ENCODE results near the gene CFAP100. TPM values are rescaled to one million over a fixed set of nuclear protein-coding genes. Genes with fewer than 3 reads are reported as not detected.

The CFAP100 gene
- total RNA-seq, 4 donors from 2014 or later = not detected

DNA sequence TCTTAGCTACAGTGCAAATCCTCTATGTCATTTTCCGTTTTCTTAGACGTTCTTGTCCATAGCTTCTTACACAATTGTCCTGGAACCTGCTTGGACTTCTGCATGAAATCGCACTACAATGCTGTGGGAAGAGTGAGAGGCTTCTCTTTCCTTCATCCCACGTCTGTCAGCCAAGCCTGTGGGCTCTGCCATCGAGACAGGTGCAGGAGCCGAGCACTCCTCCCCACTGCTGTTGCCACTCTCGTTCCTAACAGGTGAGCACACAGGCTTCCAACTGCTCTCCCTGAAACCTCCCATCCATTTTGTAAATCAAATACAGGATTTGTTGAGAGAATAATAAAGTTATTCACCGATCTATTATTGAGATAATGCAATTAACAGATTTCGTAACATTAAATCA, 57.5 kb downstream of the CFAP100 start:
- peaks cover 10 to 96% (median 36%) of the 10 kb centered on the region in 3 donors for H3K36me3 ChIP-seq

DNA sequence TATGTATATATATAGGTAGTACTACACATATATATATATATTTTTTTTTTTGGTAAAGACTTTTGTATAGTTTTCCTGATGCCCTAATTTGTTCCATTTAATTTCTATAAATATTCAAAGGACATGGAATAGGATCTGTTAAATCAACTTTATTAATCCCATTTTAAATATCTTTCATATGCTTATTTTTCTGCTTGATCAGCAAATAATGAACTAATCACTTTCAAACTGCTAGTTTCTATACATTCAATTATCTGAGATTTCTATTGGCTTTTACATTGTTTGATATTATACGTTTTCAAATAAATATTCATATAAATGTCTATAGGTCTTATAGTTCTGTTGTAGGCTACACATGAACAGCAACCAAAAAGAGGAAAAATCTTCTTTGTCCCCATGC, 59.3 kb downstream of the CFAP100 start:
- no peak for DNase-seq

More for the DNA sequence above, 57.5 kb downstream of the CFAP100 start:
- 87 to 90% methylated on average over 8 to 9 of the region's 9 CpGs for WGBS, 2 donors
- intact Hi-C loops (cut with DNase I) = no loop called here
- Histone ChIP-seq H3K27ac (no peak overlapping the region), H3K4me3 (no peak overlapping the region), H3K27me3 (no peaks in the 10 kb centered on the region), H3K4me1 (peaks cover 0 to 8% (median 0%) of the 10 kb centered on the region in 3 donors), H3K9me3 (no peaks in the 10 kb centered on the region)
- no peak for DNase-seq
- TF ChIP-seq, protein P1, sequence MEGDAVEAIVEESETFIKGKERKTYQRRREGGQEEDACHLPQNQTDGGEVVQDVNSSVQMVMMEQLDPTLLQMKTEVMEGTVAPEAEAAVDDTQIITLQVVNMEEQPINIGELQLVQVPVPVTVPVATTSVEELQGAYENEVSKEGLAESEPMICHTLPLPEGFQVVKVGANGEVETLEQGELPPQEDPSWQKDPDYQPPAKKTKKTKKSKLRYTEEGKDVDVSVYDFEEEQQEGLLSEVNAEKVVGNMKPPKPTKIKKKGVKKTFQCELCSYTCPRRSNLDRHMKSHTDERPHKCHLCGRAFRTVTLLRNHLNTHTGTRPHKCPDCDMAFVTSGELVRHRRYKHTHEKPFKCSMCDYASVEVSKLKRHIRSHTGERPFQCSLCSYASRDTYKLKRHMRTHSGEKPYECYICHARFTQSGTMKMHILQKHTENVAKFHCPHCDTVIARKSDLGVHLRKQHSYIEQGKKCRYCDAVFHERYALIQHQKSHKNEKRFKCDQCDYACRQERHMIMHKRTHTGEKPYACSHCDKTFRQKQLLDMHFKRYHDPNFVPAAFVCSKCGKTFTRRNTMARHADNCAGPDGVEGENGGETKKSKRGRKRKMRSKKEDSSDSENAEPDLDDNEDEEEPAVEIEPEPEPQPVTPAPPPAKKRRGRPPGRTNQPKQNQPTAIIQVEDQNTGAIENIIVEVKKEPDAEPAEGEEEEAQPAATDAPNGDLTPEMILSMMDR (IDR thresholded peaks at IDR 0.05) = no peak
- no peak for TF ChIP-seq POLR2A (IDR thresholded peaks at IDR 0.05)

DNA sequence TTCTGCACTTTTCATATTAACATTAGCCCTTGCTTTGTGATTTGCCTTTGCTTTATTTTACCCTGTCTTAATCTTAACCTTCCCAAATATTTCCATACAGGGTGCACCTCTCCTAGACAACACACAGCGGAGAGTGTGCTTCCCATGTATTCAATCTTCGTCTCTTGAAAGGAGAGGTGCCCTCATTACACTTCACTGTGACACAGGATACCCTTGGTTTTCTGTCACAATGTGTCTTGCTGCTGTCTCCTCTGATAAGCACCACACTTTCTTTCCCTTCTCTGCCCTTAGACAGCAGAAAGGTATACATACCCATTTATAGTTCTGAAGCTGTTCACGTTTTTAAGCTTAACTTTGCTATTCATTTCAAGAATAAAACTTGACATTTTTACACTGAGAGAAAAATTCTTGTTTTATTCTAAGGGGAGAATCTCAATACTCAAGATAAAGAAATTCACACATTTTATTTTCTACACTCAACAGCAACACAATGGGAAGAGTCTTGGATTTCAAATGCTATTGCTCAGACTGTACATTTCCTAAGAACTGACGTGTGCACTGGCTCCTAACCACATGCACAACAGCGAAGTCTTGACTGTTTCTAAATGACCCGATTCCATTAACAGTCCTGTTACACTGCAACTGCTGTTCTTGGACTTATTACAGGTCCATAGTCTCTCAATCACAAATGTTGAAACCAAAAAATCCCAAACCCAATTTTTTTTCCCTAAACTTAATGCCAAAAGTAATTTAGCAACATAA, 59.9 kb downstream of the CFAP100 start:
- Histone ChIP-seq H3K36me3 (peaks cover 13 to 100% (median 35%) of the 10 kb centered on the region in 3 donors), H3K27ac (no peak overlapping the region), H3K4me3 (no peak overlapping the region), H3K9me3 (no peaks in the 10 kb centered on the region), H3K4me1 (peaks cover 0 to 4% (median 0%) of the 10 kb centered on the region in 3 donors), H3K27me3 (no peaks in the 10 kb centered on the region)
- intact Hi-C loops (cut with DNase I) = no loop called here
- no peak for TF ChIP-seq POLR2A (IDR thresholded peaks at IDR 0.05)
- TF ChIP-seq, protein P1 (IDR thresholded peaks at IDR 0.05) = no peak
- DNase-seq = no peak
- 85 to 92% methylated on average over 6 of the region's 6 CpGs for WGBS, 2 donors

More for the DNA sequence above, 59.3 kb downstream of the CFAP100 start:
- Histone ChIP-seq H3K27ac (no peak overlapping the region), H3K27me3 (no peaks in the 10 kb centered on the region), H3K4me3 (no peak overlapping the region), H3K36me3 (peaks cover 13 to 100% (median 36%) of the 10 kb centered on the region in 3 donors), H3K4me1 (peaks cover 0 to 4% (median 0%) of the 10 kb centered on the region in 3 donors), H3K9me3 (no peaks in the 10 kb centered on the region)
- intact Hi-C loops (cut with DNase I) = no loop called here
- 73 to 85% methylated on average over 1 of the region's 1 CpG for WGBS, 2 donors
- TF ChIP-seq, protein P1 (IDR thresholded peaks at IDR 0.05) = no peak
- TF ChIP-seq POLR2A (IDR thresholded peaks at IDR 0.05) = no peak

DNA sequence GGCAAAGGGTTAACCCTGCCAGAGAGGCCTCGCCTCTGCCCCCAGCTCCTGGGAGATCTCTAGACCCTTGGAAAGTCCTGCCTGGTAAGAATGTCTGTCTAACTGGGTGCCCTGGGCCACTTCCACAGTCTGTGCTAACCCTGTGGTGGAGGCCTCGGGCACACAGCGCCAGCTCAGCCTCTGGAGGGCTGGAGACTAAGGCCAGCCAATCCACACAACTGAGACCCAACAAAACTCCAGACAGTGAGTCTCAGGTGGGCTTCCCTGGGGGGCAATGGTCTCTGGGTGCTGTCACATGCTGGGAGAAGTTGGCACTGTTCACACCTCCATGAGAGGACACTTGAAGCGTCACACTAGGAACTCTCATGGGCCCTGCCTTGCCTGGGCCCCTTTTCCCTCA, 61.5 kb downstream of the CFAP100 start:
- no peak overlapping the region for H3K27ac ChIP-seq
- no peaks in the 10 kb centered on the region for H3K9me3 ChIP-seq
- intact Hi-C loops (cut with DNase I) = no loop called here
- TF ChIP-seq, protein P1 (IDR thresholded peaks at IDR 0.05) = no peak
- no peak for TF ChIP-seq POLR2A (IDR thresholded peaks at IDR 0.05)
- no peaks in the 10 kb centered on the region for H3K27me3 ChIP-seq
- no peak for DNase-seq
- peaks cover 14 to 100% (median 34%) of the 10 kb centered on the region in 3 donors for H3K36me3 ChIP-seq
- 45 to 82% methylated on average over 1 to 2 of the region's 4 CpGs for whole genome bisulfite sequencing, 2 donors
- peaks cover 0 to 4% (median 0%) of the 10 kb centered on the region in 3 donors for H3K4me1 ChIP-seq
- H3K4me3 ChIP-seq = no peak overlapping the region

DNA sequence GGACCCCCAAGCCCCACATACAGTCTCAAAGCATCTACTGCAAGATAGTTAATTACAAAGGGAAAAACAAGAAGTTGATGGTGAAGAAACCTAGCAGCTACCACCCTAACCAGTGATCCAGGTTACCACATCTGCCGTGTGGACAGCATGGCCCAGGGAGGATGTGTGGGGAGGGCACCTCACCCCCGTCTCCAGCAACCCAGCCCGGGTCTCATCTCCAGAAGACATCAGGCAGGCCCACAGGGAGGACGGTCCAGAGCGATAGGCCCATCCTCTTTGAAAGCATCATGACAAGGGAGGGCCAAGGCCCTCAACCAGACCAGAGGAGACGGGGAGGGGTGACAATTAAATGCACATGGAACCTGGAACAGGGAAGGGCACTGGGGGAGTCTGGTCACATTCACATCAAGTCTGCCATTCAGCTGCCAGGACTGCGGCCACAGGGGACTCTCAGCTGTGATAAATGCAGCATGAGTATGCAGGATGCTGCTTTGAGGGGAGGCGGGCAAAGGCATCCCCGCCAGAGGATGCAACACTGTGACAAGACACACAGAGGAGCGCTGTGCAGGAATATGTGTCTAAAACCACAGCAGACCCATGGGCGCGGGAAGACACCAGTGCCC, 62.2 kb downstream of the CFAP100 start:
- TF ChIP-seq POLR2A (IDR thresholded peaks at IDR 0.05) = no peak
- TF ChIP-seq, protein P1 (IDR thresholded peaks at IDR 0.05) = no peak
- Histone ChIP-seq H3K9me3 (no peaks in the 10 kb centered on the region), H3K4me3 (no peak overlapping the region), H3K36me3 (peaks cover 16 to 100% (median 33%) of the 10 kb centered on the region in 3 donors), H3K4me1 (peaks cover 0 to 4% (median 0%) of the 10 kb centered on the region in 3 donors), H3K27ac (no peak overlapping the region), H3K27me3 (no peaks in the 10 kb centered on the region)
- no peak for DNase-seq
- intact Hi-C loops (cut with DNase I) = no loop called here
- 85 to 94% methylated on average over 9 to 11 of the region's 12 CpGs for WGBS, 2 donors

Measured in esophagus squamous epithelium (tissue), 5 donors.